GM21619 (cell line): Measurements from ENCODE around the gene ERCC6L.

Experiments
- ATAC-seq: cut with Tn5 transposase; IDR thresholded peaks from one replicate; pipeline ENCODE4 v1.9.1; 2021; ENCODE audit not compliant: unreplicated experiment

Gene ERCC6L

GRCh38 chrX:72169008-72169728, 69.7 kb downstream of the ERCC6L start:
- ATAC-seq = no peak

GRCh38 chrX:72165551-72165950, 73.3 kb downstream of the ERCC6L start:
- ATAC-seq = no peak

- ATAC-seq = no peak
Observed at GRCh38 chrX:72159769-72160168, 79.1 kb downstream of the ERCC6L start.

GRCh38 chrX:72158773-72159172, 80.1 kb downstream of the ERCC6L start:
- ATAC-seq = no peak
